ENCODE results near the gene SNTG2.

SNTG2 gene

DNA sequence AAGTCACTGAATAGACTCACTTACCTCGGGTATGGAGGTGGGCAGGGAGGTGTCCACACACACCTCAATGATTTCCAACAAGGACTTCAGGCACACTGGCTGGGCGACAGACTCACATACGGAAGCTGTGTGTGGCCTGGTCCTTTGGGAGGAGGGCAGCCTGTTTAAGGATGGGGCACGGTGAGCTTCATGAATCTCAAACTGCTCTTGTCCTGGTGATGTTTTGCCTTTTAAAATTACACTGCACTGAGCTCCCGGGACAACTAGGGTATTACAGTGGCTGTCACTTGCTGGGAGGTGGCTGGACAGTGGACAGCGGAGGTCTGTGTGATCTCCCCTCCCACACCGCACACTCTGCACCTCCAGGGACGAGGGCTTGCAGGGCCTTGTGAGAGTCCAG is 211.6 kb downstream of the SNTG2 start:
- Histone ChIP-seq H3K4me3 (ENCODE audit: low read depth, low read length) (no peak overlapping the region), H3K9me3 (ENCODE audit: severe bottlenecking) (peaks cover 8% of the 10 kb centered on the region), H3K27me3 (ENCODE audit: insufficient read depth, low read depth, severe bottlenecking) (no peaks in the 10 kb centered on the region), H3K36me3 (no peaks in the 10 kb centered on the region), H3K27ac (no peak overlapping the region)
- no peak for DNase-seq
- TF ChIP-seq, protein P1, sequence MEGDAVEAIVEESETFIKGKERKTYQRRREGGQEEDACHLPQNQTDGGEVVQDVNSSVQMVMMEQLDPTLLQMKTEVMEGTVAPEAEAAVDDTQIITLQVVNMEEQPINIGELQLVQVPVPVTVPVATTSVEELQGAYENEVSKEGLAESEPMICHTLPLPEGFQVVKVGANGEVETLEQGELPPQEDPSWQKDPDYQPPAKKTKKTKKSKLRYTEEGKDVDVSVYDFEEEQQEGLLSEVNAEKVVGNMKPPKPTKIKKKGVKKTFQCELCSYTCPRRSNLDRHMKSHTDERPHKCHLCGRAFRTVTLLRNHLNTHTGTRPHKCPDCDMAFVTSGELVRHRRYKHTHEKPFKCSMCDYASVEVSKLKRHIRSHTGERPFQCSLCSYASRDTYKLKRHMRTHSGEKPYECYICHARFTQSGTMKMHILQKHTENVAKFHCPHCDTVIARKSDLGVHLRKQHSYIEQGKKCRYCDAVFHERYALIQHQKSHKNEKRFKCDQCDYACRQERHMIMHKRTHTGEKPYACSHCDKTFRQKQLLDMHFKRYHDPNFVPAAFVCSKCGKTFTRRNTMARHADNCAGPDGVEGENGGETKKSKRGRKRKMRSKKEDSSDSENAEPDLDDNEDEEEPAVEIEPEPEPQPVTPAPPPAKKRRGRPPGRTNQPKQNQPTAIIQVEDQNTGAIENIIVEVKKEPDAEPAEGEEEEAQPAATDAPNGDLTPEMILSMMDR (IDR thresholded peaks at IDR 0.05; ENCODE audit: low read depth, low read length): no peak

DNA sequence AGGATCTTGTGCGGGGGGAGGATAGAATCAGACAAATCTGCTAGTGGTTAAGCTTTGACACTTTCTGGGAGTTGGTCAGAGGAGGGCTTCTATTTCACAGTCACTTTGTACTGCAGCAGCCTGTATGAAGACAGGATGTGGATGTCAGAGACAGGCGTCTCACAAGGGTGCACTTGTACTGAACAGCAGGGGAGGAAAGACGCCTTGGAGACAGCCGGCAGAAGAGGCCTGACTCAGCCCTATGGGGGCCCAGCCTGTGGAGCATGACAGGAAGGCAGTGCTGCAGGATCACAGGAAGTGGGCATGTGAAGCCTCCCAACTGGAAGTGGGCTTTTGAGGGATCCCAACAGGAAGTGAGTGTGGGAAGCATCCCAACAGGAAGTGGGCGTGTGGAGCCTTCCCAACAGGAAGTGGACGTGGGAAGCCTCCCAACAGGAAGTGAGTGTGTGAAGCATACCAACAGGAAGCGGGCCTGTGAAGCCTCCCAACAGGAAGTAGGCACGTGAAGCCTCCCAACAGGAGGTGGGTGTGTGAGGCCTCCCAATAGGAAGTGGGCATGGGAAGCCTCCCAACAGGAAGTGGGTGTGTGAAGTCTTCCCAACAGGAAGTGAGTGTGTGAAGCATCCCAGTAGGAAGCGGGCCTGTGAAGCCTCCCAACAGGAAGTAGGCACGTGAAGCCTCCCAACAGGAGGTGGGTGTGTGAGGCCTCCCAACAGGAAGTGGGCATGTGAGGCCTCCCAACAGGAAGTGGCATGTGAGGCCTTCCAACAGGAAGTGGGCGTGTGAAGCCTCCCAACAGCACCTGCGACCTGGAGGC is 212.3 kb downstream of the SNTG2 start:
- Histone ChIP-seq H3K4me3 (ENCODE audit: low read depth, low read length) (no peak overlapping the region), H3K9me3 (ENCODE audit: severe bottlenecking) (peaks cover 8% of the 10 kb centered on the region), H3K36me3 (no peaks in the 10 kb centered on the region), H3K27me3 (ENCODE audit: insufficient read depth, low read depth, severe bottlenecking) (no peaks in the 10 kb centered on the region), H3K27ac (no peak overlapping the region)
- TF ChIP-seq, protein P1 (IDR thresholded peaks at IDR 0.05; ENCODE audit: low read depth, low read length): no peak
- no peak for DNase-seq

DNA sequence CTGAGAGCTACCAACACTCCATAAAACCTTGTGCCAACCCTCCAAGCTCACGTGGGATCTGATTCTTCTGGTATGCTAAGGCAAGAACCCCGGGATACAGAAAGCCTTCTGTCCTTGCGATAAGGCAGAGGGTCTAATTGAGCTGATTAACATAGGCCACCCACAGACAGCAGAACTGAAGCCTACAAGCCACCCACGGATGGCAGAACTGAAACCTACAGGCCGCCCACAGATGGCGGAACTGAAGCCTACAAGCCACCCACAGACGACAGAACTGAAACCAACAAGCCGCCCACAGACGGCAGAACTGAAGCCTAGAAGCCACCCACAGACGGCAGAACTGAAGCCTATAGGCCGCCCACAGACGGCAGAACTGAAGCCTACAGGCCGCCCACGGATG is 216.3 kb downstream of the SNTG2 start:
- TF ChIP-seq, protein P1 (IDR thresholded peaks at IDR 0.05; ENCODE audit: low read depth, low read length): no peak
- Histone ChIP-seq H3K4me3 (ENCODE audit: low read depth, low read length) (no peak overlapping the region), H3K27ac (no peak overlapping the region), H3K36me3 (no peaks in the 10 kb centered on the region), H3K27me3 (ENCODE audit: insufficient read depth, low read depth, severe bottlenecking) (no peaks in the 10 kb centered on the region), H3K9me3 (ENCODE audit: severe bottlenecking) (peaks cover 8% of the 10 kb centered on the region)
- DNase-seq: no peak

DNA sequence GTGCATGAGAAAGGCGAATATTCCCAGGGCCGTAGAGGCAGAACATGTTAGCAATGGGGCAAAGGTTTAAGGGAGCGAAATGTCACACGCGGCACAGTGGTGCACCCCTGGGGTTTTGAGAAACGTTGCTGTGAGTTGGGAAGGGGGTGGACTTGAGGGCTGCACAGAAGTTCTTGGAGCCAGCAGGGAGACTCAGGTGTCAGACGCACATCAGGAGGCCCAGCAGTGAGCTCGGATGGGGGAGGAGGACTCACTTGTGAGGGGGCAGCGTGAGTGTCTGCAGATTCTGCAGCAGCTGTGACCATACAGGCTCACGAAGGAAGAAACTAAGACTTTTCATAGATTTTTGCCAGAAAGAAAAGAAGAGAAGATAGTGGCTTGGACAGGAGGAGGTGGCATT is 218.2 kb downstream of the SNTG2 start:
- H3K27ac ChIP-seq: no peak overlapping the region
- TF ChIP-seq, protein P1 (IDR thresholded peaks at IDR 0.05; ENCODE audit: low read depth, low read length): no peak
- H3K36me3 ChIP-seq: no peaks in the 10 kb centered on the region
- no peak for DNase-seq
- H3K27me3 ChIP-seq (ENCODE audit: insufficient read depth, low read depth, severe bottlenecking): no peaks in the 10 kb centered on the region
- no peak overlapping the region for H3K4me3 ChIP-seq (ENCODE audit: low read depth, low read length)
- peaks cover 5% of the 10 kb centered on the region for H3K9me3 ChIP-seq (ENCODE audit: severe bottlenecking)

DNA sequence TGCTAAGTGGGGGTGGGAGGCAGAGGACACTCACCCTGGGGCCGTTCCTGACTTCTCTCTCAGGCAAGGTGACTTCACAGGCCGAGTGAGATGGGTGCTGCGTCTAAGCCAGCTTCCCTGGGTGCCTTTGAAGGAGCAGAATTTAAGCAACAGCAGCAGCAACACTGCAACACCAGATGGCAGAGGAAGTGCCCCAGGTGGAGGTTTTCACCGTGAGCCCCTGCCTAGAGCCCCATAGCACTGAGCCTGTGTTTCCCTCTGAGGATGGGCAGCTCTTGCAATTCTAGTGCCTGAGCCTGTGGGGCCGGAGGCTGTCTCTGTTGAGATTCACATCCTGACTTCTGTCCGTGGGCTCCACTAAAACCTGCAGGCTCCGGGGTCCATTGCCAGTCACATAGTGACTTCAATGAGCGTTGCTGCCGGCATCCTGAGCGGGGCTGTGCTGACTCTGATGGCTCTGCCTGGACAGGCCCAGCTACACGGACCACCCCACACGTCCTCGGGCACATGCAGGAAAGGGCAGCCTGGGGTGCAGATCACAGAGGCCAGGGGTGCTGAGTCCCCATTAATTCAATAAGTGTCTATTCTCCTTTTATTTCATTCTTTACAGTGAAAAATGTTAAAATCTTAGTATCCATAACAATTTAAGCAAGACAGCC is 218.8 kb downstream of the SNTG2 start:
- H3K36me3 ChIP-seq: no peaks in the 10 kb centered on the region
- no peak for DNase-seq
- no peak overlapping the region for H3K27ac ChIP-seq
- H3K4me3 ChIP-seq (ENCODE audit: low read depth, low read length): no peak overlapping the region
- H3K27me3 ChIP-seq (ENCODE audit: insufficient read depth, low read depth, severe bottlenecking): no peaks in the 10 kb centered on the region
- H3K9me3 ChIP-seq (ENCODE audit: severe bottlenecking): peaks cover 7% of the 10 kb centered on the region
- TF ChIP-seq, protein P1 (IDR thresholded peaks at IDR 0.05; ENCODE audit: low read depth, low read length): peak; percentile 38; the same call in 1 of the 2 replicates

Data from WERI-Rb-1 (cell line).